GM13976 (cell line): ENCODE data around the gene SH3BGRL3.
A peak's percentile ranks its signal among the peaks of the same experiment; 100 is the strongest.

Experiments used
- DNase-seq: peaks from one replicate; pipeline ENCODE4 v3.0.0; 2012; ENCODE audit warnings: low spot score
- in situ Hi-C: fragments of 300-500 bp; cut with MboI; formaldehyde crosslinking; loops from one replicate; pipeline ENCODE4 v1.12.0; 2022; ENCODE audit warnings: low sequenced_read_pairs, mixed read lengths, inconsistent platforms; ENCODE audit not compliant: unreplicated experiment
- TF ChIP-seq, protein P1 (sequence below): IDR thresholded peaks from 2 replicates; pipeline ENCODE4 v1.5.1; 2012; ENCODE audit warnings: borderline replicate concordance, mild to moderate bottlenecking; ENCODE audit not compliant: insufficient read depth; ENCODE audit errors: extremely low read depth, missing control alignments, control extremely low read depth

SH3BGRL3 gene

DNA sequence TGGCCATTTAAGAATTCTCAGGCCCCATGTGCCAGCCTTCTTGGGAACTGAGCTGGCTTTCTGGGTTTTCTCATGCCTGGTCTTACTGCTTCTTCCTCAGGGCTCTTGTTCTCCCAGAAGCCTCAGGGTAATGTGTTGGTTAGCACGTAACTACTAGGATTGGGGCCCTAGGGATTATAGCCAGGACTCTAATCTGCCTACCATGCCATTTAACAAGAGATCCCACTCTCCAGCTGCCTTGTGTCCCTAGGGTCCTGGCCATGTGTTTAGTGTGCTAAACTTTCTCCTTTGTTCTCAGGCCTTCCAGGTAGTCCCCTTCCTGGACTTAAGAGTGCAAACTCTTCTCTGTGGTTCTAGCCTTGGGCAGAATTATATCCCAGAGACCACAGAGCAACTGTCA, 2.2 kb upstream of the SH3BGRL3 start:
- TF ChIP-seq, protein P1, sequence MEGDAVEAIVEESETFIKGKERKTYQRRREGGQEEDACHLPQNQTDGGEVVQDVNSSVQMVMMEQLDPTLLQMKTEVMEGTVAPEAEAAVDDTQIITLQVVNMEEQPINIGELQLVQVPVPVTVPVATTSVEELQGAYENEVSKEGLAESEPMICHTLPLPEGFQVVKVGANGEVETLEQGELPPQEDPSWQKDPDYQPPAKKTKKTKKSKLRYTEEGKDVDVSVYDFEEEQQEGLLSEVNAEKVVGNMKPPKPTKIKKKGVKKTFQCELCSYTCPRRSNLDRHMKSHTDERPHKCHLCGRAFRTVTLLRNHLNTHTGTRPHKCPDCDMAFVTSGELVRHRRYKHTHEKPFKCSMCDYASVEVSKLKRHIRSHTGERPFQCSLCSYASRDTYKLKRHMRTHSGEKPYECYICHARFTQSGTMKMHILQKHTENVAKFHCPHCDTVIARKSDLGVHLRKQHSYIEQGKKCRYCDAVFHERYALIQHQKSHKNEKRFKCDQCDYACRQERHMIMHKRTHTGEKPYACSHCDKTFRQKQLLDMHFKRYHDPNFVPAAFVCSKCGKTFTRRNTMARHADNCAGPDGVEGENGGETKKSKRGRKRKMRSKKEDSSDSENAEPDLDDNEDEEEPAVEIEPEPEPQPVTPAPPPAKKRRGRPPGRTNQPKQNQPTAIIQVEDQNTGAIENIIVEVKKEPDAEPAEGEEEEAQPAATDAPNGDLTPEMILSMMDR: no peak
- no peak for DNase-seq
- in situ Hi-C loops: no loop called here

DNA sequence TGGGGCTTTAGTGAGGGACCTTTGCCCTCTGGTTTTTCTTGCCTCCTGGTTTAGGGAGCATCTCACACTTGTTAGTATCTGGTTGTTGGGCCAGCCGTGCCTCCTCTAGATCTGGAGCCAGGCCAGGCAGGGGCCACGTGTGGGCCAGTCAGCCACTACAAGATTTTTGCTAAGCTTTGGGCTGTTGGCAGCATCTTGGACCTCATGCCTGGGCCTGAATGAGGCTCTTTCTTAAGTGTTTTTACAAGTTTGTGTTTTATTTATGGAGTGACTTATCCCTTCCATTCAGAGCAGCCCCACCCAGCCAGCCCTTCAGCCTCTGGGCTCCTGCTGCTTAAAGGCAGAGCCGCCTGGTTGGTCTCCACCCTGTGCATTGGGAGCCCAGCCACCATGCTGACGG, 1.6 kb upstream of the SH3BGRL3 start:
- in situ Hi-C loops: no loop called here
- TF ChIP-seq, protein P1: no peak
- DNase-seq: no peak

DNA sequence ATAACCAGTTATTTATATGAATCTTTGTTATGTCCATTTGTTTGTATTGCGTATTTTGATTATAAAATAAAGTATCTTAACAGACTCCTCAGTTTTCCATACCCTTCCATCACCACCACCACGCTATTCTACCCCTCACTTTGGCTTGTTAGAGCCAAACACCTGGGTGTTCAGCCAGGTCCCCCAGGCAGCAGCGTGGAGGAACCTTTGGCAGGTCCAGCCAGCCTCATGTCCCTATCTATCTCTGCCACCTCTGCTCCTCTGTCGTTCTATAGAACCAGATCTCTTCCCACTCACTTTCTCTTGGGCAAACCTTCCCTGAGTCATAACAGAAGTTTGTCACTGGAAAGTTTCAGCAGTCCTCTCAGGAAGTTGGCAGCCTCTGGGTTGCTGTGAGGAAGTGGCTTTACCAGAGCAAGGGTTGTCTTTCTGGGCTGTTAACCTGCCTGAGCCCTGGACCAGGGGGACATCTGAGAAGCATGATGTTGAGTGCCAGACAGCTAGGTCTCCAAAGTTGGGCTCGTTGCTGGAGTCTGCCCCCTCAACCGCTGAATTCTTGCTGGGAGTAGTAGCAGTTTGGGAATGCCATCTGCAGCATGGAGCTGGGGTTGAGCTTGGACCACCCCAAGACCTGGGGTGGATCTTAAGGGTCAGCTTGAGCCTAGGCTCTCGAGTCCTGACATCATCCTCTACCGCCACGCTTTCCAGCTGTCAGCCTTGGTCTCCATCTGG, 996 bp upstream of the SH3BGRL3 start:
- no peak for DNase-seq
- TF ChIP-seq, protein P1: no peak
- in situ Hi-C loops: no loop called here

DNA sequence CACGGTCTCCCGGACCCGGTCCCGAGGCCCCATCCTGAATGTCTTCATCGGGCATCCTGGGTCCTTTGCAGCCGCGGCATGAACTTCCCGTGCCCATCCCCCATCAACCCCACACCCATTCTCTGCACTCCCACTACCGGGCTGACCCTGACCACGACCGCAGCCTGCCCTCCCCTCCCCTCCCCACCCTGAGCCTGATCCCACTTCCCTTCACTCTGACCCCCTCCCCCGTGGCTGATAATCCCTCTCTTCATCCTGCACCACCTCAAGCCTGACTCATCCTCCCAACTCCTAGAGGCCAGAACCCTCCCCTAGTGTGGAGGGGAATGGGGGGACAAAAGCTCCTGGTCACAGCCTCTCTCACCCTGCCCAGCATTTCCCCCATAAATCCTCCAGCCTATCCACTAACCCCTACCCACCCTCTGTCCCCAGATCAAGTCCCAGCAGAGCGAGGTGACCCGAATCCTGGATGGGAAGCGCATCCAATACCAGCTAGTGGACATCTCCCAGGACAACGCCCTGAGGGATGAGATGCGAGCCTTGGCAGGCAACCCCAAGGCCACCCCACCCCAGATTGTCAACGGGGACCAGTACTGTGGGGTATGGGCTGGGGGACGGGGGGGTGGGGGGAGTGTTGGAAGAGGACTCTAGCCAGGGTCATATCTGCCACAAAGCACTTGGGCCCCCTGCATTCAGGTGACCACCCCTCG, 602 bp downstream of the SH3BGRL3 start:
- peak; percentile 47 for DNase-seq
- in situ Hi-C loops: loop anchor here (5.0 kb wide), 1 partner anchor 42 kb away; no protein-coding TSS in a partner anchor
- TF ChIP-seq, protein P1: no peak

DNA sequence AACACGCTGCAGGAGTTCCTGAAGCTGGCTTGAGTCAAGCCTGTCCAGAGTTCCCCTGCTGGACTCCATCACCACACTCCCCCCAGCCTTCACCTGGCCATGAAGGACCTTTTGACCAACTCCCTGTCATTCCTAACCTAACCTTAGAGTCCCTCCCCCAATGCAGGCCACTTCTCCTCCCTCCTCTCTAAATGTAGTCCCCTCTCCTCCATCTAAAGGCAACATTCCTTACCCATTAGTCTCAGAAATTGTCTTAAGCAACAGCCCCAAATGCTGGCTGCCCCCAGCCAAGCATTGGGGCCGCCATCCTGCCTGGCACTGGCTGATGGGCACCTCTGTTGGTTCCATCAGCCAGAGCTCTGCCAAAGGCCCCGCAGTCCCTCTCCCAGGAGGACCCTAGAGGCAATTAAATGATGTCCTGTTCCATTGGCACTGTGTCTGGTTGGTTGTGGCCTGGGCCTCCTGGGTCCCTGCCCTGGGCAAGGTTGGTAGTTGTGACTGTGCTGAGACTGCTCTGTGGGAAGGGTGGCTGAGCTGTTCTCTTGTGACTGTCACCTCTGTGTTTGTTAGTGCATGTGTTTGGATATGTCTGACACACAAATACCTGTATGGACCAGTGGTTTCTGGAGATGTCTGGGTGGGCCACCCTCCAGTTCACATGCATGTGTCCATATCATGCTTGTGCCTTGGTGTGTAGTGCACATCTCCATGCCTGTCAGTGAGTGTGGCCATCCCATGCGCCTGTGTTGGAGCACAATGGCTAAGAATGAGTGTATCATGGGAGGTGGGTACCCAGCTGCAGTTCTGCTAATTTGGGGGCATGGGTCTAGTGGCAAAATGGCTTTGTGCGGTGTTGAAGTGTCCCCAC, 1.4 kb downstream of the SH3BGRL3 start:
- in situ Hi-C loops: loop anchor here (5.0 kb wide), 1 partner anchor 41 kb away; no protein-coding TSS in a partner anchor
- DNase-seq: peak; percentile 19
- TF ChIP-seq, protein P1: no peak

DNA sequence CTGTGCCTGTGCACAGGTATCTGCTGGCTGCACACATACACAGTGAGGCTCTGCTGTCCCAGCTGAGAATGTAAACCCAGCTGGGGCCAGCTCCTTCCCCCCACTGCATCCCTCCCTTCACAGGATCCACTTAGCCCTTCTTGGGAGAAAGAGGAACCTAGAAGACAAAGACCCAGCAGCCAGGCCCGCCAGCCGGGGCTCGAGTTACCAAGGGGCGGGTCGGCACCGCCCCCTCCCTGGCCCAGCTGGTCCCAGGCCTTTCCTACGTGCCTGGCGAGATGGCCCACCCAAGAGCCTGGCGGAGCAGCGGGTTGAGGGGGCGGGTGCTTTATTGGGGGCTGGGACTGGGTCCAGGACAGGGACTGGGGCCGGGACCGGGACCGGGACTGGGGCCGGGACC, 2.1 kb downstream of the SH3BGRL3 start:
- TF ChIP-seq, protein P1: no peak
- in situ Hi-C loops: loop anchor here (5.0 kb wide), 1 partner anchor 40 kb away; no protein-coding TSS in a partner anchor
- DNase-seq: no peak
